ENCODE data around the gene TEAD1. TPM values are rescaled to one million over a fixed set of nuclear protein-coding genes. Genes with fewer than 3 reads are reported as not detected.
A peak's percentile ranks its signal among the peaks of the same experiment; 100 is the strongest.

Gene TEAD1
- total RNA-seq, 4 donors from 2014 or later = 71.5 to 109 (median 88.5) TPM

DNA sequence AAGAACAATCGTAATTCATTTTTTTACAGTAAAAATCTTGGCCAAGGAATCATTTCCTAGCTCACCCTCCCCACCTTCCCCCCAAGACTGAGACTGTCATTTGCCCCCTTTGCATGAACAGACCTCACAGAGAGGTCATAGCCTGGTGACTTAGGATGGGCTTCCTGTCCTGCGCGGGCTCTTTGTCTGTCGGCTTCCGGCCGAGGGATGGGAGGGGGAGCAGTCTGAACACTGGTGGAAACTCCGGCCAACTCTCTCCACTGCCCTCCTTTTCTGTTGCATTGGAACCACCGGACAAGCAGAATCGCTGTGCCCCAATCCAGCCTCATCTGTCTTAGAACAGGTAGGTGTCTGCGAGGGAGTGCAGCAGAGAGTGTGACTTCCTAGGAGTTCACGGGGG is 41.7 kb downstream of the TEAD1 start:
- intact Hi-C loops (cut with DNase I) = no loop called here
- no peak for TF ChIP-seq POLR2A (IDR thresholded peaks at IDR 0.05)
- TF ChIP-seq, protein P1, sequence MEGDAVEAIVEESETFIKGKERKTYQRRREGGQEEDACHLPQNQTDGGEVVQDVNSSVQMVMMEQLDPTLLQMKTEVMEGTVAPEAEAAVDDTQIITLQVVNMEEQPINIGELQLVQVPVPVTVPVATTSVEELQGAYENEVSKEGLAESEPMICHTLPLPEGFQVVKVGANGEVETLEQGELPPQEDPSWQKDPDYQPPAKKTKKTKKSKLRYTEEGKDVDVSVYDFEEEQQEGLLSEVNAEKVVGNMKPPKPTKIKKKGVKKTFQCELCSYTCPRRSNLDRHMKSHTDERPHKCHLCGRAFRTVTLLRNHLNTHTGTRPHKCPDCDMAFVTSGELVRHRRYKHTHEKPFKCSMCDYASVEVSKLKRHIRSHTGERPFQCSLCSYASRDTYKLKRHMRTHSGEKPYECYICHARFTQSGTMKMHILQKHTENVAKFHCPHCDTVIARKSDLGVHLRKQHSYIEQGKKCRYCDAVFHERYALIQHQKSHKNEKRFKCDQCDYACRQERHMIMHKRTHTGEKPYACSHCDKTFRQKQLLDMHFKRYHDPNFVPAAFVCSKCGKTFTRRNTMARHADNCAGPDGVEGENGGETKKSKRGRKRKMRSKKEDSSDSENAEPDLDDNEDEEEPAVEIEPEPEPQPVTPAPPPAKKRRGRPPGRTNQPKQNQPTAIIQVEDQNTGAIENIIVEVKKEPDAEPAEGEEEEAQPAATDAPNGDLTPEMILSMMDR (IDR thresholded peaks at IDR 0.05) = no peak
- Histone ChIP-seq H3K4me3 (replicated peaks in 1 of 3) (no peak overlapping the region), H3K27ac (no peak overlapping the region), H3K4me1 (peaks cover 21 to 22% of the 10 kb centered on the region in 2 donors), H3K36me3 (no peaks in the 10 kb centered on the region), H3K27me3 (no peaks in the 10 kb centered on the region), H3K9me3 (no peaks in the 10 kb centered on the region)
- no peak for DNase-seq
- 72 to 79% methylated on average over 11 of the region's 11 CpGs for WGBS, 2 donors

DNA sequence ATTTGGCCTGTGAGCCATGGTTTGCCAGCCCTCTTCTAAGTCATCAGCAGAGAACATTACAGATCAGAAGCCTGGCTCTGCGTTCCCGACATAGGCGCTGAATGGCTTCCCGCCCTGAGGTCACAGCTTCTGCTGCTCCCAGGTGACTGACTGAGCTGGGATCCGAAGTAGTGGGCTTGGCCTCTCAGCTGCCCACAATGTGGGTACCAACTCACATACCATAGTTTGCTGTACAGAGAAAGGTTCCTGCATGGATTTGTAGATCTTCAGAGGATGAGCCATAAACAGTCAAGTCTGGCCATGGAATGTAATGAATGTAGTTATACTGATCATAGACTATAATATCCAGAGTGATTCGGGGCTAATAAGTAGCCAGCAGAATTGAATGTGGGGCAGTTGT is 42.6 kb downstream of the TEAD1 start:
- Histone ChIP-seq H3K27ac (no peak overlapping the region), H3K4me3 (replicated peaks in 1 of 3) (no peak overlapping the region), H3K36me3 (no peaks in the 10 kb centered on the region), H3K27me3 (no peaks in the 10 kb centered on the region), H3K9me3 (no peaks in the 10 kb centered on the region), H3K4me1 (peaks cover 30% of the 10 kb centered on the region in 2 donors)
- WGBS, 2 donors = 91 to 94% methylated on average over 6 of the region's 6 CpGs
- TF ChIP-seq, protein P1 (IDR thresholded peaks at IDR 0.05) = no peak
- TF ChIP-seq POLR2A (IDR thresholded peaks at IDR 0.05) = no peak
- DNase-seq = no peak
- intact Hi-C loops (cut with DNase I) = no loop called here

DNA sequence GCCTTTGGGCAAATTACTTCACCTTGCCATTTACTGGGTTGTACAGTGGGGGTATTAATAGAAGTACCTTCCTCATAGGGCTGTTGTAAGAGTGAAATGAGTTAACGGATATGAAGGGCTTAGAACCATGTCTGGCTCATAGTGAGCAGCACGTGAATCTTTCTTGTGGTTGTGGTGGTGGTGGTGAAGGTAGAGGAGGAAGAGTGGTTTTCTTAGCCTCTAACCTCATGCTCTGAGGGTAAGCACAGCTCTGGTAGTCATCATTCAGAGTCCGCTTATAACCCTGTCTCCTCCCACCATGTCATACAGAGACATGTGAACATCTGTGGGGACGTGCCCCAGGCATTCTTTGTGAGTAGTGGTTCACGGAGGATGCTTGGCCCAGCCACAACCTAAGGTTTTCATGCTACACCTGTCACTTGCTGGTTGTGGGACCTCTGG is 43.6 kb downstream of the TEAD1 start:
- 89 to 93% methylated on average over 5 of the region's 5 CpGs for WGBS, 2 donors
- Histone ChIP-seq H3K27ac (no peak overlapping the region), H3K27me3 (no peaks in the 10 kb centered on the region), H3K36me3 (no peaks in the 10 kb centered on the region), H3K4me3 (replicated peaks in 1 of 3) (no peak overlapping the region), H3K9me3 (no peaks in the 10 kb centered on the region), H3K4me1 (peaks cover 35 to 41% of the 10 kb centered on the region in 2 donors)
- TF ChIP-seq, protein P1 (IDR thresholded peaks at IDR 0.05) = no peak
- TF ChIP-seq POLR2A (IDR thresholded peaks at IDR 0.05) = no peak
- intact Hi-C loops (cut with DNase I) = no loop called here
- no peak for DNase-seq

DNA sequence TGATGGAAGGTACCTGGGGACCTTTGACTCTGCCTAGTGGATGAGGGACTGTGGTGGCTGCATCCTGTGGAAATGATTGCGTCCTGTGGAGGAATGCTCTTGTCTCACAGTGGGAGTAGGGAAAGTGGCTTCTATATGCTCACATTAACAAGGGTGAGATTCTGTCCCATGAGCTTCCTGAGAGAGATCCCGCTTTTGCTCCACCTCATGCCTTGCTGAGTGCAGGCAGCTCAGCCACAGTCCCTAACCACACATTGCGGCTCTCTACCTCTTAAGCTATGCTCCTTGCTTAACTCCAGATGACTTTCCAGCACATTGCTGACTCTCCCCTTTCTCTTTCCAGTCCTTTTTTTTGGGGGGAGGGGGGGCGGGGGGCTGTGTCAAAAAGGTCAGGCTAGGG is 45.0 kb downstream of the TEAD1 start:
- H3K9me3 ChIP-seq = no peaks in the 10 kb centered on the region
- peak overlapping the region in 2 of 3 donors; percentile 54 to 83 for H3K27ac ChIP-seq
- no peaks in the 10 kb centered on the region for H3K27me3 ChIP-seq
- DNase-seq = peak; percentile 47 to 50
- no peak for TF ChIP-seq POLR2A (IDR thresholded peaks at IDR 0.05)
- TF ChIP-seq, protein P1 (IDR thresholded peaks at IDR 0.05) = no peak
- no peak overlapping the region for H3K4me3 ChIP-seq (replicated peaks in 1 of 3)
- no peaks in the 10 kb centered on the region for H3K36me3 ChIP-seq
- WGBS, 2 donors = 59 to 62% methylated on average over 4 of the region's 4 CpGs
- peaks cover 49 to 54% of the 10 kb centered on the region in 2 donors for H3K4me1 ChIP-seq
- intact Hi-C loops (cut with DNase I) = no loop called here

DNA sequence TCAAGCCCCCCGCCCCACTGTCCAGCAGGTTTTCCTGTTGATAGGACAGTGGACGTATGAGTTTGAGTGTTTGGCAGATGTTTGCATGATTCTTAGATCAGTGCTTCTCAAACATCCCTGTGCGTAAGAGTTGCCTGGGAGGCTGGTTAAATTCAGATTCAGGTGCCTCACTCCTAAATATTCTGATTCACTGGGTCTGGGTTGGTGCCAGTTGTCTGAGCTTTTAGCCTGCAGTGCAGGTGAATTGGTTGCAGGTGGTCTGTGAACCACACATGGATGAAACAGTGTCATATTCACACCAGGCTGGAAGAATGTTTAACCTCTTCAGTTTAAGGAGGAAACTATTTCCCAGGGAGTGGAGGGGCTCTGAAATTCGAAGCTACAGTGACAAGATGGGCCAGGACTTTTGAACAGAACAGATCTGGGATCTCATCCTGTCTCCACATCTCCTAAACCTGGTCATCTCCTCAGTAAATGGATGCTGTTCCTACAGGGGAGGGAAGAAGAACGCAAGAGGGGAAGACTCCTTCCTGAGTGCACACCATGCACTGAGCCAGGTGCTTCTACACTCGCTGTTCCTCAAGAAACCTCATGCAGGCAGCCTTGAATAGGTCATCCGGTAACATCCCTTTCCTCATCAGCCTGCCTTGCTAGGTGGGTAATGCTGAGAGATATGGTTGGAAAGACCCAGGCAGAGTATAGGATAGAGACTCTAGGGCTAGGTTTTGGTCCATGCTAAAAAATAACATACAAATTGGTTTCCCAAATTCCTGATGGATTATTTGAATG is 47.8 kb downstream of the TEAD1 start:
- intact Hi-C loops (cut with DNase I) = no loop called here
- Histone ChIP-seq H3K27ac (peak overlapping the region in 2 of 3 donors; percentile 54 to 83), H3K27me3 (no peaks in the 10 kb centered on the region), H3K36me3 (no peaks in the 10 kb centered on the region), H3K4me3 (replicated peaks in 1 of 3) (no peak overlapping the region), H3K4me1 (peaks cover 58 to 76% of the 10 kb centered on the region in 2 donors), H3K9me3 (no peaks in the 10 kb centered on the region)
- 68 to 77% methylated on average over 7 of the region's 7 CpGs for WGBS, 2 donors
- TF ChIP-seq, protein P1 (IDR thresholded peaks at IDR 0.05) = no peak
- no peak for TF ChIP-seq POLR2A (IDR thresholded peaks at IDR 0.05)
- no peak for DNase-seq
